IgD-negative memory B cell (primary cell): ENCODE measurements around the gene PRKCE. TPM values are rescaled to one million over a fixed set of nuclear protein-coding genes. Genes with fewer than 3 reads are reported as not detected.

Experiments
- H3K27ac Mint-ChIP-seq, 3 donors: one replicate each; pipeline ENCODE4 v1.8.0; 2020 to 2022; ENCODE audit warnings: mild to moderate bottlenecking in 3 of 3, mixed read lengths in 3 of 3, moderate library complexity in 1 of 3
- H3K27me3 Mint-ChIP-seq: one replicate; pipeline ENCODE4 v1.8.0; 2021; ENCODE audit warnings: mixed read lengths
- H3K36me3 Mint-ChIP-seq: one replicate; pipeline ENCODE4 v1.8.0; 2020; ENCODE audit warnings: mild to moderate bottlenecking, mixed read lengths
- H3K4me1 Mint-ChIP-seq, 3 donors: one replicate each; pipeline ENCODE4 v1.8.0; 2020 to 2022; ENCODE audit warnings: mixed read lengths in 3 of 3, mild to moderate bottlenecking in 1 of 3
- H3K4me3 Mint-ChIP-seq, 4 donors: one replicate each; pipeline ENCODE4 v1.8.0; 2020 to 2022; ENCODE audit warnings: mild to moderate bottlenecking in 4 of 4, mixed read lengths in 4 of 4, moderate library complexity in 3 of 4
- H3K9me3 Mint-ChIP-seq, 3 donors: one replicate each; pipeline ENCODE4 v1.8.0; 2020 to 2021; ENCODE audit warnings: mixed read lengths in 3 of 3, mild to moderate bottlenecking in 1 of 3
- polyA plus RNA-seq: library from polyadenylated mRNA; unstranded; fragments of 300-500 nt; fragmentation: Illumina TruSeq; gene quantifications from one replicate; pipeline ENCODE4 v1.2.3, GENCODE V29; 2021

Gene PRKCE
- 12.7 TPM for polyA plus RNA-seq

GRCh38 chr2:45651415-45652089 lies at the start of gene PRKCE:
PRKCE (plus strand) TSS chr2:45651675.
- Mint-ChIP-seq H3K4me1 (peaks cover 19 to 32% (median 21%) of the 10 kb centered on the region in 3 donors), H3K9me3 (peaks cover 0 to 2% (median 0%) of the 10 kb centered on the region in 3 donors), H3K27me3 (no peaks in the 10 kb centered on the region), H3K36me3 (no peaks in the 10 kb centered on the region), H3K27ac (peak within 1 kb of the TSS; percentile 95 to 100 (median 97)), H3K4me3 (peak within 1 kb of the TSS; percentile 97 to 100 (median 99))

GRCh38 chr2:45602624-45603023 lies 48.9 kb upstream of the PRKCE start:
- Mint-ChIP-seq H3K4me1 (peaks cover 8 to 11% (median 10%) of the 10 kb centered on the region in 3 donors), H3K36me3 (peaks cover 17% of the 10 kb centered on the region), H3K27ac (no peak overlapping the region), H3K27me3 (no peaks in the 10 kb centered on the region), H3K9me3 (no peaks in the 10 kb centered on the region), H3K4me3 (no peak overlapping the region)

- Mint-ChIP-seq H3K4me3 (no peak overlapping the region), H3K27ac (no peak overlapping the region), H3K4me1 (peaks cover 18 to 25% (median 23%) of the 10 kb centered on the region in 3 donors), H3K27me3 (no peaks in the 10 kb centered on the region), H3K9me3 (no peaks in the 10 kb centered on the region), H3K36me3 (peaks cover 11% of the 10 kb centered on the region)
Measured at GRCh38 chr2:45605116-45605515, 46.4 kb upstream of the PRKCE start.

- Mint-ChIP-seq H3K4me1 (peaks cover 24 to 41% (median 30%) of the 10 kb centered on the region in 3 donors), H3K27me3 (no peaks in the 10 kb centered on the region), H3K36me3 (peaks cover 11% of the 10 kb centered on the region), H3K27ac (no peak overlapping the region), H3K4me3 (peak overlapping the region in 1 of 4 donors; percentile 23), H3K9me3 (no peaks in the 10 kb centered on the region)
Measured at GRCh38 chr2:45606796-45607195, 44.7 kb upstream of the PRKCE start.

- peaks cover 24 to 41% (median 32%) of the 10 kb centered on the region in 3 donors for H3K4me1 Mint-ChIP-seq
Measured at GRCh38 chr2:45607701-45608100, 43.8 kb upstream of the PRKCE start.

GRCh38 chr2:45610281-45611019 lies 41.0 kb upstream of the PRKCE start:
- Mint-ChIP-seq H3K9me3 (no peaks in the 10 kb centered on the region), H3K27me3 (no peaks in the 10 kb centered on the region), H3K36me3 (no peaks in the 10 kb centered on the region), H3K4me1 (peaks cover 17 to 41% (median 25%) of the 10 kb centered on the region in 3 donors), H3K4me3 (peak overlapping the region; percentile 97 to 100 (median 99)), H3K27ac (peak overlapping the region; percentile 96 to 99 (median 97))

More at GRCh38 chr2:45607701-45608100, 43.8 kb upstream of the PRKCE start:
- peaks cover 11% of the 10 kb centered on the region for H3K36me3 Mint-ChIP-seq
- H3K27ac Mint-ChIP-seq, result peak overlapping the region in 1 of 3 donors; percentile 63
- H3K4me3 Mint-ChIP-seq, result peak overlapping the region in 1 of 4 donors; percentile 52
- H3K9me3 Mint-ChIP-seq, result no peaks in the 10 kb centered on the region
- H3K27me3 Mint-ChIP-seq, result no peaks in the 10 kb centered on the region

GRCh38 chr2:45611020-45611859 lies 40.2 kb upstream of the PRKCE start, which contains the start of gene SRBD1:
SRBD1 (minus strand) TSS chr2:45611267; CDS start chr2:45605441, 5,826 bp downstream.
- peaks cover 17 to 41% (median 25%) of the 10 kb centered on the region in 3 donors for H3K4me1 Mint-ChIP-seq
- H3K27ac Mint-ChIP-seq, result peak within 1 kb of the TSS; percentile 96 to 99 (median 97)
- no peaks in the 10 kb centered on the region for H3K9me3 Mint-ChIP-seq
- H3K4me3 Mint-ChIP-seq, result peak within 1 kb of the TSS; percentile 97 to 100 (median 99)
- H3K36me3 Mint-ChIP-seq, result no peaks in the 10 kb centered on the region
- no peaks in the 10 kb centered on the region for H3K27me3 Mint-ChIP-seq

GRCh38 chr2:45612285-45612684 lies 39.2 kb upstream of the PRKCE start:
- Mint-ChIP-seq H3K4me3 (peak overlapping the region in 3 of 4 donors; percentile 28 to 100 (median 99)), H3K36me3 (no peaks in the 10 kb centered on the region), H3K9me3 (no peaks in the 10 kb centered on the region), H3K27me3 (no peaks in the 10 kb centered on the region), H3K27ac (peak overlapping the region in 2 of 3 donors; percentile 28 to 71), H3K4me1 (peaks cover 17 to 37% (median 22%) of the 10 kb centered on the region in 3 donors)

- no peaks in the 10 kb centered on the region for H3K36me3 Mint-ChIP-seq
- no peaks in the 10 kb centered on the region for H3K27me3 Mint-ChIP-seq
- H3K9me3 Mint-ChIP-seq, result no peaks in the 10 kb centered on the region
- H3K4me1 Mint-ChIP-seq, result peaks cover 17 to 35% (median 21%) of the 10 kb centered on the region in 3 donors
- peak overlapping the region in 1 of 4 donors; percentile 100 for H3K4me3 Mint-ChIP-seq
- H3K27ac Mint-ChIP-seq, result no peak overlapping the region
Measured at GRCh38 chr2:45612731-45613130, 38.7 kb upstream of the PRKCE start.

- H3K9me3 Mint-ChIP-seq, result no peaks in the 10 kb centered on the region
- no peaks in the 10 kb centered on the region for H3K27me3 Mint-ChIP-seq
- peak overlapping the region in 1 of 4 donors; percentile 77 for H3K4me3 Mint-ChIP-seq
- peaks cover 10 to 25% (median 16%) of the 10 kb centered on the region in 3 donors for H3K4me1 Mint-ChIP-seq
- H3K27ac Mint-ChIP-seq, result peak overlapping the region in 1 of 3 donors; percentile 32
- no peaks in the 10 kb centered on the region for H3K36me3 Mint-ChIP-seq
Measured at GRCh38 chr2:45614330-45614729, 37.1 kb upstream of the PRKCE start.

GRCh38 chr2:45614871-45615415 lies 36.5 kb upstream of the PRKCE start:
- peaks cover 2% of the 10 kb centered on the region for H3K27me3 Mint-ChIP-seq
- H3K36me3 Mint-ChIP-seq, result no peaks in the 10 kb centered on the region
- H3K4me3 Mint-ChIP-seq, result peak overlapping the region in 1 of 4 donors; percentile 8
- H3K9me3 Mint-ChIP-seq, result no peaks in the 10 kb centered on the region
- no peak overlapping the region for H3K27ac Mint-ChIP-seq
- peaks cover 7 to 18% (median 11%) of the 10 kb centered on the region in 3 donors for H3K4me1 Mint-ChIP-seq

GRCh38 chr2:45616658-45617411 lies 34.6 kb upstream of the PRKCE start:
- Mint-ChIP-seq H3K4me1 (peaks cover 0 to 2% (median 0%) of the 10 kb centered on the region in 3 donors), H3K9me3 (no peaks in the 10 kb centered on the region), H3K4me3 (no peak overlapping the region), H3K36me3 (no peaks in the 10 kb centered on the region), H3K27me3 (peaks cover 5% of the 10 kb centered on the region), H3K27ac (no peak overlapping the region)

- no peak overlapping the region for H3K27ac Mint-ChIP-seq
- H3K4me3 Mint-ChIP-seq, result no peak overlapping the region
- no peaks in the 10 kb centered on the region for H3K36me3 Mint-ChIP-seq
- no peaks in the 10 kb centered on the region for H3K4me1 Mint-ChIP-seq
- no peaks in the 10 kb centered on the region for H3K9me3 Mint-ChIP-seq
- peaks cover 5% of the 10 kb centered on the region for H3K27me3 Mint-ChIP-seq
Measured at GRCh38 chr2:45617496-45617895, 34.0 kb upstream of the PRKCE start.
